ENCODE measurements around the gene L3MBTL4. TPM values are rescaled to one million over a fixed set of nuclear protein-coding genes. Genes with fewer than 3 reads are reported as not detected.

Gene L3MBTL4
- total RNA-seq, 1 experiment from 2014 or later = not detected

DNA sequence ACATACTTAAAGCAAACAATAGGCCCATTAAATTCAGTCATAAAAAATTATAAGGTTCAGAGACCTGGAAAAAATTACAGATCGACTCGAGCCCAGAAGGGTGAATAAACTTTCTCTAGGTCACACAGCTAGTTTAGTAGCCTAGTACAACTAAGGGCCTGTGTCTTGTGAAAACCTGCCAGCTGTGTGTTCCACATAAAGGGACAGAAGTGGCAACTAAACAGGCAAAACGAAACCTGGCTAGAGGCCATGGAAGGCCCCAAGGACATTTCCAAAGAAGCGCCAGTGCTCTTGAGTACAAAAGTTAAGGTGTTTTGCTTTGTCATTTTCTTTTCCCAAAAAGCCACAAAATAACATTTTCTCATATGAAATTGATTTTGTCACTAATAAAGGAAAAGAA, 164.9 kb downstream of the L3MBTL4 start:
- no peaks in the 10 kb centered on the region for H3F3A ChIP-seq (ENCODE audit: insufficient read depth, low read depth)
- no peaks in the 10 kb centered on the region for H3K79me2 ChIP-seq (ENCODE audit: low read depth)
- H3K36me3 ChIP-seq (ENCODE audit: low read depth) = no peaks in the 10 kb centered on the region
- intact Hi-C loops (cut with micrococcal nuclease; ENCODE audit: unreplicated experiment) = no loop called here
- H4K20me1 ChIP-seq (ENCODE audit: insufficient read depth) = no peaks in the 10 kb centered on the region
- ChIA-PET POLR2A (ENCODE audit: unreplicated experiment) (interaction anchor here (0.7 kb wide), 1 partner anchor 272 kb away, joined by 4 read pairs; no protein-coding TSS in a partner anchor), CTCF (no interaction called here)
- H3K4me1 ChIP-seq (replicated peaks; ENCODE audit: insufficient read depth) = no peaks in the 10 kb centered on the region
- no peaks in the 10 kb centered on the region for H3K9me2 ChIP-seq (ENCODE audit: insufficient read depth)
- no peaks in the 10 kb centered on the region; the same call in 1 of the 2 replicates for H3K27me3 ChIP-seq (ENCODE audit: insufficient read depth, low read depth)
- TF ChIP-seq, protein P1, sequence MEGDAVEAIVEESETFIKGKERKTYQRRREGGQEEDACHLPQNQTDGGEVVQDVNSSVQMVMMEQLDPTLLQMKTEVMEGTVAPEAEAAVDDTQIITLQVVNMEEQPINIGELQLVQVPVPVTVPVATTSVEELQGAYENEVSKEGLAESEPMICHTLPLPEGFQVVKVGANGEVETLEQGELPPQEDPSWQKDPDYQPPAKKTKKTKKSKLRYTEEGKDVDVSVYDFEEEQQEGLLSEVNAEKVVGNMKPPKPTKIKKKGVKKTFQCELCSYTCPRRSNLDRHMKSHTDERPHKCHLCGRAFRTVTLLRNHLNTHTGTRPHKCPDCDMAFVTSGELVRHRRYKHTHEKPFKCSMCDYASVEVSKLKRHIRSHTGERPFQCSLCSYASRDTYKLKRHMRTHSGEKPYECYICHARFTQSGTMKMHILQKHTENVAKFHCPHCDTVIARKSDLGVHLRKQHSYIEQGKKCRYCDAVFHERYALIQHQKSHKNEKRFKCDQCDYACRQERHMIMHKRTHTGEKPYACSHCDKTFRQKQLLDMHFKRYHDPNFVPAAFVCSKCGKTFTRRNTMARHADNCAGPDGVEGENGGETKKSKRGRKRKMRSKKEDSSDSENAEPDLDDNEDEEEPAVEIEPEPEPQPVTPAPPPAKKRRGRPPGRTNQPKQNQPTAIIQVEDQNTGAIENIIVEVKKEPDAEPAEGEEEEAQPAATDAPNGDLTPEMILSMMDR (conservative IDR thresholded peaks at IDR 0.05) = no peak
- no peak for TF ChIP-seq EZH2 (IDR thresholded peaks at IDR 0.05; ENCODE audit: low read depth)
- H3K4me2 ChIP-seq = no peak overlapping the region
- H3K9me3 ChIP-seq (ENCODE audit: insufficient read depth, low read depth) = no peaks in the 10 kb centered on the region
- BruUV-seq (replicated peaks) = no TSS peak
- no peak for DNase-seq
- H3K27ac ChIP-seq = no peak overlapping the region
- no peak overlapping the region for H3K4me3 ChIP-seq
- no peak overlapping the region for H2AFZ ChIP-seq

DNA sequence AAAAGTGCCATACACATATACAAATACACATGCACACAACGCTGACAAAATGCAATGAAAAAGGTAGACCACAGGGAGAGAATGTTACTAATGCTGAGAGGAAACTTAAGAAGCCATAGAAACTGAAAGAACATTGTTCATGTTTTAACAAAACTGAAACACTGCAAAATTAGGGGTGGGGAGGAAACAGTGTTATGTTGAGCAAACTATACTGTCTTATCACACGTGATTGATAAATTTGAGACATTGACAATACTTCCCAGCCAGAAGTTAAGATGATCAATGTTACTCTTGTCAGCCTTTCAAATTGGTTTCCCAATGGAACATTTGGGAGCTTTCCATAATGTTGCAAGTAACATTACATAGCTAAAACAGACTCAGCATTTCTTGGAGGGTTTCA, 165.5 kb downstream of the L3MBTL4 start:
- H2AFZ ChIP-seq = no peak overlapping the region
- H4K20me1 ChIP-seq (ENCODE audit: insufficient read depth) = no peaks in the 10 kb centered on the region
- no peak overlapping the region for H3K27ac ChIP-seq
- no peak for DNase-seq
- POLR2A ChIA-PET (ENCODE audit: unreplicated experiment) = no interaction called here
- no peaks in the 10 kb centered on the region; the same call in 1 of the 2 replicates for H3K27me3 ChIP-seq (ENCODE audit: insufficient read depth, low read depth)
- no peaks in the 10 kb centered on the region for H3K36me3 ChIP-seq (ENCODE audit: low read depth)
- H3K79me2 ChIP-seq (ENCODE audit: low read depth) = no peaks in the 10 kb centered on the region
- no peaks in the 10 kb centered on the region for H3K9me2 ChIP-seq (ENCODE audit: insufficient read depth)
- no peaks in the 10 kb centered on the region for H3K9me3 ChIP-seq (ENCODE audit: insufficient read depth, low read depth)
- CTCF ChIA-PET = no interaction called here
- no peak overlapping the region for H3K4me3 ChIP-seq
- no peak overlapping the region for H3K4me2 ChIP-seq
- intact Hi-C loops (cut with micrococcal nuclease; ENCODE audit: unreplicated experiment) = no loop called here
- TF ChIP-seq EZH2 (IDR thresholded peaks at IDR 0.05; ENCODE audit: low read depth) = no peak
- TF ChIP-seq, protein P1 (conservative IDR thresholded peaks at IDR 0.05) = no peak
- H3F3A ChIP-seq (ENCODE audit: insufficient read depth, low read depth) = no peaks in the 10 kb centered on the region
- H3K4me1 ChIP-seq (replicated peaks; ENCODE audit: insufficient read depth) = no peaks in the 10 kb centered on the region
- BruUV-seq (replicated peaks) = no TSS peak

DNA sequence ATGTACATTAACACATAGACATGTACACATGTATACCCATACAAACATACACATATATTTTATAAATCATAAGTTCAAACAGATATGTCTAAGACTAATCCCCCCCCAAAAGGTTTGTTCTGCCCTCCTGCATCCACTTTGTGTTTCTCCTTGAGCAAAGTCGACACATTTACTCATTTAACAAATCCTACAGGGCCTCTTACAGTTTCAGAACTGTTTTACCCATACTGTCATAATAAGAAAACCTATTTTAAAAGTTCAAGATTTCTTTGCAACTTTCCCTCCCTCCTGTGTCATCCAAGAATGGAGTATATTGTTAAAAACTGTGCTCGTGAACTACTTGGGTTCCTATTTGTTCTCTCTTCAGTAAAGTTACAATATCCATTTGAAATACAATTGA, 166.7 kb downstream of the L3MBTL4 start:
- BruUV-seq (replicated peaks) = no TSS peak
- Histone ChIP-seq H3K9me3 (ENCODE audit: insufficient read depth, low read depth) (no peaks in the 10 kb centered on the region), H3K9me2 (ENCODE audit: insufficient read depth) (no peaks in the 10 kb centered on the region), H3K27me3 (ENCODE audit: insufficient read depth, low read depth) (no peaks in the 10 kb centered on the region; the same call in 1 of the 2 replicates), H3K27ac (no peak overlapping the region), H4K20me1 (ENCODE audit: insufficient read depth) (no peaks in the 10 kb centered on the region), H3K79me2 (ENCODE audit: low read depth) (no peaks in the 10 kb centered on the region), H3K4me2 (no peak overlapping the region), H3F3A (ENCODE audit: insufficient read depth, low read depth) (no peaks in the 10 kb centered on the region), H3K36me3 (ENCODE audit: low read depth) (no peaks in the 10 kb centered on the region), H3K4me3 (no peak overlapping the region), H2AFZ (no peak overlapping the region), H3K4me1 (replicated peaks; ENCODE audit: insufficient read depth) (no peaks in the 10 kb centered on the region)
- POLR2A ChIA-PET (ENCODE audit: unreplicated experiment) = no interaction called here
- CTCF ChIA-PET = no interaction called here
- intact Hi-C loops (cut with micrococcal nuclease; ENCODE audit: unreplicated experiment) = no loop called here
- TF ChIP-seq, protein P1 (conservative IDR thresholded peaks at IDR 0.05) = no peak
- no peak for TF ChIP-seq EZH2 (IDR thresholded peaks at IDR 0.05; ENCODE audit: low read depth)
- DNase-seq = no peak
